Keratinocyte (primary cell): ENCODE results near the gene GDNF. TPM values are rescaled to one million over a fixed set of nuclear protein-coding genes. Genes with fewer than 3 reads are reported as not detected.

Experiments
- DNase-seq: peaks from one replicate; pipeline ENCODE4 v3.0.0-alpha.2; 2011; ENCODE audit warnings: low read depth, missing footprints, low spot score
- FAIRE-seq: peaks from 2 replicates; lab custom pipeline; 2011; peaks lifted over from hg19 to GRCh38; lab: Jason Lieb, UNC
- H2AFZ ChIP-seq: 2 replicates; pipeline ENCODE4 v1.6.0; 2012; ENCODE audit warnings: low read length, control low read depth, inconsistent platforms; ENCODE audit not compliant: control insufficient read depth
- H3K27ac ChIP-seq: 2 replicates; pipeline ENCODE4 v1.5.1; 2011; ENCODE audit warnings: low read length; ENCODE audit not compliant: control insufficient read depth, insufficient read depth
- H3K27me3 ChIP-seq: 3 replicates; pipeline ENCODE4 v1.6.0; 2011; ENCODE audit warnings: low read length; ENCODE audit not compliant: control insufficient read depth, insufficient read depth; ENCODE audit errors: extremely low read depth
- H3K36me3 ChIP-seq, 2 experiments: 2 replicates in 1 of 2; 3 replicates in 1 of 2; pipeline ENCODE4 v1.5.1; 2011; ENCODE audit warnings: low read length in 2 of 2, mild to moderate bottlenecking in 1 of 2; ENCODE audit not compliant: control insufficient read depth in 2 of 2, insufficient read depth in 2 of 2; ENCODE audit errors: extremely low read depth in 1 of 2
- H3K4me1 ChIP-seq: 3 replicates; pipeline ENCODE4 v1.5.1; 2011; ENCODE audit warnings: low read length; ENCODE audit not compliant: control insufficient read depth, insufficient read depth; ENCODE audit errors: extremely low read depth
- H3K4me2 ChIP-seq: 3 replicates; pipeline ENCODE4 v1.6.0; 2011; ENCODE audit warnings: low read depth, low read length; ENCODE audit not compliant: control insufficient read depth, insufficient read depth; ENCODE audit errors: extremely low read depth
- H3K4me3 ChIP-seq, 3 experiments: fragments of 200-600 bp in 1 of 3; sonication (generic) in 1 of 3; 2 replicates in 2 of 3; 3 replicates in 1 of 3; pipeline ENCODE4 v1.5.1; 2011 to 2016; ENCODE audit warnings: low read length in 3 of 3, mild to moderate bottlenecking in 3 of 3, control low read depth in 2 of 3, inconsistent platforms in 1 of 3, low read depth in 1 of 3, mixed read lengths in 1 of 3, mixed run types in 1 of 3, moderate library complexity in 1 of 3; ENCODE audit not compliant: control insufficient read depth in 2 of 3, insufficient read depth in 2 of 3; ENCODE audit errors: extremely low read depth in 1 of 3
- H3K79me2 ChIP-seq: 2 replicates; pipeline ENCODE4 v1.6.0; 2012; ENCODE audit warnings: low read length; ENCODE audit not compliant: control insufficient read depth, insufficient read depth
- H3K9ac ChIP-seq: 3 replicates; pipeline ENCODE4 v1.6.0; 2011; ENCODE audit warnings: low read length; ENCODE audit not compliant: control insufficient read depth, insufficient read depth; ENCODE audit errors: extremely low read depth
- H3K9me1 ChIP-seq: 3 replicates; pipeline ENCODE4 v1.6.0; 2011; ENCODE audit warnings: low read length; ENCODE audit not compliant: control insufficient read depth, insufficient read depth; ENCODE audit errors: extremely low read depth
- H3K9me3 ChIP-seq: 2 replicates; pipeline ENCODE4 v1.5.1; 2012; ENCODE audit warnings: low read depth, low read length; ENCODE audit not compliant: control insufficient read depth
- H4K20me1 ChIP-seq: 3 replicates; pipeline ENCODE4 v1.6.0; 2011; ENCODE audit warnings: low read length; ENCODE audit not compliant: control insufficient read depth, insufficient read depth; ENCODE audit errors: extremely low read depth
- CTCF ChIP-seq, 3 experiments: IDR thresholded peaks in 1 of 3; conservative IDR thresholded peaks in 1 of 3; optimal IDR thresholded peaks in 1 of 3; 2 replicates in 2 of 3; 3 replicates in 1 of 3; pipeline versions ENCODE3 to v1.5.1; 2011; ENCODE audit warnings: low read length in 3 of 3, mild to moderate bottlenecking in 3 of 3, moderate library complexity in 2 of 3, control low read depth in 1 of 3, inconsistent platforms in 1 of 3; ENCODE audit not compliant: insufficient read depth in 2 of 3; ENCODE audit errors: extremely low read depth in 1 of 3
- EZH2 ChIP-seq: IDR thresholded peaks from one replicate; pipeline ENCODE4 v1.6.1; 2012; ENCODE audit warnings: inconsistent platforms, mild to moderate bottlenecking, low read length, moderate library complexity
- dilution Hi-C: fragments of 300-500 bp; cut with MboI; formaldehyde crosslinking; loops from one replicate; pipeline ENCODE4 v1.7.0; 2020; ENCODE audit warnings: low sequenced_read_pairs; ENCODE audit not compliant: extremely low pct_ligation_motif_present
- polyA plus RNA-seq, 5 experiments: library from polyadenylated mRNA; depleted of rRNA in 3 of 5; stranded (reverse) in 3 of 5; stranded (forward) in 1 of 5; unstranded in 1 of 5; fragments of >200 nt; gene quantifications; 1 replicate in 1 of 5; 2 replicates in 3 of 5; 3 replicates in 1 of 5; pipeline versions ENCODE4 v1.2.1 to v1.2.3, GENCODE V29; 2011 to 2012; ENCODE audit warnings: missing spikeins in 2 of 5, low read depth in 1 of 5, low replicate concordance in 1 of 5

The GDNF gene
- polyA plus RNA-seq, 1 donor (not counting 4 experiments of a cell fraction or from before 2014, with no cell fraction given), result 2.4 TPM

GRCh38 chr5:37769840-37770239 is 70.0 kb downstream of the GDNF start:
- Histone ChIP-seq H3K27me3 (no peaks in the 10 kb centered on the region), H3K9me1 (peaks cover 2% of the 10 kb centered on the region), H3K4me3 (no peak overlapping the region), H3K4me1 (peaks cover 38% of the 10 kb centered on the region), H3K27ac (no peak overlapping the region), H3K36me3 (no peaks in the 10 kb centered on the region), H4K20me1 (no peaks in the 10 kb centered on the region), H2AFZ (no peak overlapping the region), H3K9me3 (no peaks in the 10 kb centered on the region), H3K4me2 (no peak overlapping the region), H3K79me2 (no peaks in the 10 kb centered on the region), H3K9ac (no peak overlapping the region)
- dilution Hi-C loops, result no loop called here
- TF ChIP-seq EZH2, result no peak
- TF ChIP-seq CTCF (optimal IDR thresholded peaks at IDR 0.05 in 1 of 3, IDR thresholded peaks at IDR 0.05 in 1 of 3, conservative IDR thresholded peaks at IDR 0.05 in 1 of 3; ENCODE audit: extremely low read depth in 1 of 3, insufficient read depth in 2 of 3, low read length in 3 of 3), result no peak
- FAIRE-seq (no peak), DNase-seq (no peak)

DNA sequence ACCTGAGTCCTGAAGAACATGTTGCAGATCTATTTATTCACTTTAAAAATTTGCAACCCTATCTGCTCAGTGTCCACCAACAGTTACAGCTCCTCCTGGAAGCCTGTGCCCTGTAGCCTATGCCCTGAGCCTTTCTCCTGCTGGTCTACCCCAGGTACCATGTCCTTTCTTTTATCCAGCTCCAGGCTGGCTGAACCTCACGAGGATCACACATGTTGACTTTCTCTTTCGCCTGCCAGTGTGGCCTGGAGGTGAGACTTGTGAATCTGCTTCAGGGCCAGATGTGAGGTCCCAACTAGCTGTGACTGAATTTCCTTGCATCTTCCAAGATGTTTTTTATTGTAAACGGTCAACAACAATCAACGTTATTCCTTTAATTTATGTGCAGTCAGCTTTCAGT is 70.7 kb downstream of the GDNF start:
- Histone ChIP-seq H3K27ac (no peak overlapping the region), H2AFZ (no peak overlapping the region), H3K4me1 (peaks cover 38% of the 10 kb centered on the region), H3K79me2 (no peaks in the 10 kb centered on the region), H3K9me3 (no peaks in the 10 kb centered on the region), H3K4me3 (no peak overlapping the region), H3K36me3 (no peaks in the 10 kb centered on the region), H4K20me1 (no peaks in the 10 kb centered on the region), H3K9ac (no peak overlapping the region), H3K27me3 (no peaks in the 10 kb centered on the region), H3K9me1 (peaks cover 2% of the 10 kb centered on the region), H3K4me2 (no peak overlapping the region)
- DNase-seq (no peak), FAIRE-seq (no peak)
- TF ChIP-seq CTCF (optimal IDR thresholded peaks at IDR 0.05 in 1 of 3, IDR thresholded peaks at IDR 0.05 in 1 of 3, conservative IDR thresholded peaks at IDR 0.05 in 1 of 3; ENCODE audit: extremely low read depth in 1 of 3, insufficient read depth in 2 of 3, low read length in 3 of 3) (no peak), EZH2 (no peak)
- dilution Hi-C loops, result no loop called here
